ENCODE measurements around the gene NGF.

The NGF gene

DNA sequence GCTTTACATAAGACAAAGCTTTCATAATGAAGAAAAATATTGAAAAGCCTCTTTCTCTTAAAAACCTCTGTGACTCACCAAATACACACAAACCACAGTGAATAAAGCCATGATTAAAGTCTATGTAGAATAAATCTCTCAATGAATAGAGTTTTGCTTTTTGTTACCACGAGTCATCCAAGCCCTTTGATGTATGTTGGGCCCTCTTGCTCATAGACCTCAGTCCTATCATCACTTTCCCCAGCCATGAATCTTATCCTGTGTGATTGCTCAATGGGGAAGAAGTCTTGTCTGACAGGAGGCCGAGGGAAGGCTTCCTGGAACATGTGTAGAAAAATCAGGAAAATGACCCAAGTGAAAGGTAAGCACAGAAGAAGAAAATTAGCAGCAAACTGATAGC, 60.8 kb downstream of the NGF start:
- peak; percentile 99 for DNase-seq

- no peak for DNase-seq
These were observed 62.8 kb downstream of the NGF start for GRCh38 chr1:115275216-115275615.

DNA sequence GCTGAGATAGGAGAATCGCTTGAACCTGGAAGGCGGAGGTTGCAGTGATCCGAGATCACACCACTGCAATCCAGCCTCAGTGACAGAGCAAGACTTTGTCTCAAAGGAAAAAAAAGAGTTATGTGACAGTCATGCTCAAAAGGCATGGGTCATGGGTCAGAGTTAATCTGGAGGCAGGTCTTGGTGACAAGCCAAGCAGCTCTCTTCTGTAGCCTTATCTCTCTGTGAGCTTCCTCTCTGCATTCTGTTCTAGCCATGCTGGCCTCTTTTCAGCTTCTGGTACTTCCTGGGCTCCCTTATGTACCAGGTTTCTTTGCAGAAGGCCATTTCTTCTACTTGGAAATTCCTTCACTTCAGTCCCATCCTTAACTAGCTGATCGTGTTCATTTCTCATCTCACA, 63.6 kb downstream of the NGF start:
- no peak for DNase-seq

GRCh38 chr1:115266729-115267421, 71.2 kb downstream of the NGF start:
- DNase-seq = peak; percentile 47

- peak; percentile 66 for DNase-seq
These were observed 73.0 kb downstream of the NGF start for GRCh38 chr1:115265099-115265498.

DNA sequence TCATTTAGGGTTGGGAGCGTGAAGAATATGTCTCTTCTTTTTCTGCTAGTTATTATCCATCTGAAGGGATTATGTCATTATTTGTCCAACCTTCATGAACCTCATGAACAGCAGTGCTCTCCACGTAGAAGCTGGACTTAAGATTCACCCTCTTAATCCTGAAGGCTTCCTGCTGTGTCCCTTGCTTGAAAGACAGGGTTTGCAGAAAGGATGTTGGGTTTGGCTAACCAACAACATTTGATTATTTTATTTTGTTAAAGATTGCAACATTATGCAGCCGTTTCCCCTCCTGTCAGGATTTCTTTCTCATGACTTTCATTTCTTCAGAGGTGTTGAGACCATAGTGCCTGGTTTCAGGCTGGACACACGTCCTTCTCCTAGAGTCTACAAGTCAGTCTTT, 75.2 kb downstream of the NGF start:
- DNase-seq = peak; percentile 28

DNA sequence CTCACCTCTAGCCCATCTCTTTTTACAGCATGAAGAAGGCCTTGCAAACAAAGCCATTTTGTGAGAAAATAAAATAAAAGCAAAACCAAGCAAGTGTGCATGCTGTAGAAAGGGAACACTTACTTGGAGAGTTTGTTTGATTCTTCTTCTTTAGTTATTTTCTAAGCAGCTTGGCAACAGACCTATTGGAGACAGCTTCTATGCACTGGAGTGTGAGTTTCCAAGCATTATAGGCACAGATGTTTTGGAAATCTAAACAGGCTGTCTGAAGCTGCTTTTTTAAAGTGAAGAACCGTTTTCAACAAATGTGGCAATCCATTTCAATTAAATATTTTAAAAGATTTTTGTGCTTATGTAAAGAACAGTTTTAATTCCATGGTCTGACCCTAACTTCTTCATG, 76.6 kb downstream of the NGF start:
- no peak for DNase-seq

DNA sequence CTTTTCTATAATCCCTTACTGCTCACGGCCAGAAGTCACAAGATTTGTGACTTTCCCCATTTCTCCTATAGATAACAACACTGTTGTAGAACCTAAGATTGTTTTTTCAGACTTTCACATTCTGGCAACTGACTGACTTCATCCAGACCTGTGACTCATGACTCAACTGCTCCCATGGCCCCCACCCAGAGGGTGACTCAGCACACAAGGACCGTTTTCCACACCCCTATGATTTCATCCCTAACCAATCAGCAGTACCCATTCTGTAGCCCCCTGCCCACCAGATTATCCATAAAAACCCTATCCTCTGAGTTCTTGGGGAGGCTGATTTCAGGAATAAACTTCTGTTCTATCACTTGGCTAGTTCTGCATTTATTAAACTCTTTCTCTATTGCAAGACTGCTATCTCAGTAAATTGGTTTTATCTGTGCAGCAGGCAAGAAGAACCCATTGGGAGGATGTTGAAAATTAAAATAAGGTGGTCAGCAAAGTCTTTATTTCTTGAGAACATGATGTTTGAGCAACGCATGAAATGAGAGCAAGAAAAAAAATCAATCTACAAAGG, 79.7 kb downstream of the NGF start:
- DNase-seq = peak; percentile 66

DNA sequence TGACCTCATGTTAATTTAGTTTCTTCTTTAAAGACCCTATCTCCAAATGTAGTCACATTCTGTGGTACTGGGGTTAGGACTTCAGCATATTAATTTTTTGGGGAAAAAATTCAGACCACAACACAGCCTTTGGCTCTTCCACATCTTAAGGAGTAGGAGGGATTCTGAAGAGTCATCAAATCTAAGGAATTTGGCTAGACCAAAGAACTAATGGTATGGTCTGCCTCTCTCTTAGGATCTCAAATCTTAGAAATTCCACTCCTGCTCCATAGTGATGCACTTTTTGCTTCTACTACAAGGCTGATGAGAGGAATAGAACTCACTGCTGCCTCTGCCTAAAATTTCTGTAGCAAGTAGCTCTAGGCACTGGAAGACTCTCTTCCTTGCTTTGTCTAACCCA, 80.5 kb downstream of the NGF start:
- peak; percentile 38 for DNase-seq

DNA sequence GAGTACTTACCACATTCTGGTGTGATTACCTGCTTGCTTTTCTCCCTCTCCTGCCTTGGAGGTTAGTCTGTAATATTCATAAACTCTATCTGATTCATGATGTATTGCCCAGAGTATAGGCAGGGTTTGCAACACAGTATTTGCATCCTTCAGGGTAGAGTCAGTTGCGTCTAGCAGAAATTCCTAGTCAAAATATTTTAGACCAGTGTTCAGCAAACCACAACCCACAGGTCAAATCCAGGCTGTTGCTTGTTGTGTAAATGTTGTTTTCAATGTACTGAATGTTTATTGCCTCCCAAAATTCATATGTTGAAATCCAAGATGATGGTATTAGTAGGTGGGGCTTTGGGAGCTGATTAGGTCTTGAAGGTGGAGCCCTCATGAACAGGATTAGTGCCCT, 82.9 kb downstream of the NGF start:
- peak; percentile 73 for DNase-seq

- DNase-seq = peak; percentile 36
These were observed 85.5 kb downstream of the NGF start for GRCh38 chr1:115252585-115252984.

GRCh38 chr1:115251856-115252255, 86.2 kb downstream of the NGF start:
- DNase-seq = peak; percentile 97

DNA sequence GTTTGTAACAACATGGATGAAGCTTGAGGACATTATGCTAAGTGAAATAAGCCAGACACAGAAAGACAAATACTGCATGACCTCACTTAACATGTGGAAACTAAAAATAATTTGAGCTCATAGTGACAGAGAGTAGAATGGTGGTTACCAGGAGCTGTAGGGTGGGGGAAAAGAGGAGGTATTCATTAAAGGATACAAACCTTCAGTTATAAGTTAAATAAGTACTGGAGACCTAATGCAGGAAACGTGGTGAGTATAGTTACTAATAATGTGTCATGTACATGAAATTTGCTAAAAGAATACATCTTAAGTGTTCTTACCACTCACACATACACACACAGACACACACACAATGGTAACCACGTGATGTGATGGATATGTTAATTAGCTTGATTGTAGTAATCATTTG, 86.7 kb downstream of the NGF start:
- DNase-seq = peak; percentile 87

- peak; percentile 36 for DNase-seq
These were observed 91.5 kb downstream of the NGF start for GRCh38 chr1:115246526-115246925.

DNA sequence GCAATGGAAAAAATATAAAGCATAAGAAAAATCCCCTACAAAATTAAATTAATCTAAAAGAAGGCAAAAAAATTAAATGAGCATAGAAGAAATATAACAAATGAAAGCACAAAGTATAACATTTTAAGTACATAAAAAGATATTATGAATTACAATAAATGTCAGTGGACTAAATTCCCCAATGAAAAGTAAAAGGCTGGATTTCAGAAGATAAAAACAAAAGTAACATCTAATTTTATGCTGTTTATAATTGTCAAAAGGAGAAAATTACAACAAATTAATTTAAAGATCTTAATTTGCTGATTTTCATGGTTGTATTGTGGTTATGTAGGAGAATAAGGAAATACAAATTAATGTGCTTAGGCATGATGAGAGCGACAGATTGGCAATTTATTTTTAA, 92.8 kb downstream of the NGF start:
- DNase-seq = no peak

GRCh38 chr1:115242543-115242942, 95.5 kb downstream of the NGF start:
- DNase-seq = no peak

GRCh38 chr1:115241309-115241708, 96.7 kb downstream of the NGF start:
- DNase-seq = no peak

GRCh38 chr1:115240297-115240696, 97.8 kb downstream of the NGF start:
- DNase-seq = no peak

DNA sequence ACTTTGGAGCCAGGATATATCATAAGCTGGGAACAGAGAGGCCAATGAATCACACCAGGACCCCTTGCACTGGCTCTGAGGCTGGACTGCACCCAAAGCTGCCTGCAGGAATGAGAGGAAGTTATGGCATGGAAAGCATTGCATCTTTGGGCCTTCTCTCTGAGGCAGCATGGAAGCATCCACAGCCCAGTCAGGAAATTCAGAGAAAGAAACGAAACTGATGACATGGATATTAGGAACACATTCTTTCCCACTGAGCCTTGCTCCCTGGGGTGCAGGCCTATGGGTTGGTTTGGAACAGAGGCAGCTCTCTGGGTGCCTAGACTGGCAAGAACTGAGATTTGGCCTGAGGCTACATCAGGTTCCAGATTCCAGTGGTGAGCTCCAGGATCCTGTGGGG, 98.6 kb downstream of the NGF start:
- peak; percentile 97 for DNase-seq

GRCh38 chr1:115239148-115239422, 99.0 kb downstream of the NGF start:
- no peak for DNase-seq

GRCh38 chr1:115238336-115239147, 99.5 kb downstream of the NGF start:
- no peak for DNase-seq

GRCh38 chr1:115237507-115237906, 100.5 kb downstream of the NGF start:
- DNase-seq = peak; percentile 75

DNA sequence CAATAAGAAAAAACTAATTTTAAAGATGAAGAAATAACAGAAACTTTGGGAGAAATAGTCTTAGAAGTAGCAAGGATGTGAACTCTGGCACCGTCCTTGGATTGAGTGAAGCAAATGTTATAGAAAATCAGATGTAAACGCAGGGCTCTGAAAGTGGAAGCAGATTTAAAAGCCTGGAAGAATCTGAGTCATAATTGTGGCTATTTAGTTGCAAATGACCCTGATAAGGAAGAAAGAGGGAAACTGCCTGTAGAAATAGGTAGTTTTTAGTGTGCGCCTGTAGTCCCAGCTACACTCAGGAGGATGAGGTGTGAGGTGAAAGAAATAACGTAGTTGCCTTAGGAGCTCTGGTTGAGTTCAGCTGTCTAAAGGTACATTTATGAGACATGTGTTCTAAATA, 101.0 kb downstream of the NGF start:
- no peak for DNase-seq

All from fibroblast of upper back skin (primary cell).